WERI-Rb-1 (cell line): ENCODE data around the gene R3HDM2.

Experiments used
- DNase-seq: peaks from one replicate; pipeline ENCODE4 v3.0.0-alpha.2; 2020
- H3K27ac ChIP-seq: fragments of 250-450 bp; sonication (Bioruptor Pico); 2 replicates; pipeline ENCODE4 v1.5.1; 2020; ENCODE audit warnings: mild to moderate bottlenecking, moderate library complexity
- H3K27me3 ChIP-seq: fragments of 250-450 bp; sonication (Bioruptor Pico); 2 replicates; pipeline ENCODE4 v1.5.1; 2021; ENCODE audit warnings: mild to moderate bottlenecking, low read depth, moderate library complexity; ENCODE audit not compliant: insufficient read depth, severe bottlenecking
- H3K36me3 ChIP-seq: fragments of 250-450 bp; sonication (Bioruptor Pico); 2 replicates; pipeline ENCODE4 v1.5.1; 2020; ENCODE audit warnings: mild to moderate bottlenecking, moderate library complexity
- H3K4me3 ChIP-seq: 2 replicates; pipeline ENCODE4 v1.5.1; 2011; ENCODE audit warnings: low read depth, mild to moderate bottlenecking, control low read depth, low read length
- H3K9me3 ChIP-seq: fragments of 250-450 bp; sonication (Bioruptor Pico); 2 replicates; pipeline ENCODE4 v1.5.1; 2021; ENCODE audit warnings: mild to moderate bottlenecking, moderate library complexity; ENCODE audit not compliant: severe bottlenecking
- CTCF ChIP-seq: IDR thresholded peaks from 2 replicates; pipeline ENCODE4 v1.5.1; 2011; ENCODE audit warnings: low read depth, mild to moderate bottlenecking, control low read depth, inconsistent platforms, low read length

R3HDM2 gene

DNA sequence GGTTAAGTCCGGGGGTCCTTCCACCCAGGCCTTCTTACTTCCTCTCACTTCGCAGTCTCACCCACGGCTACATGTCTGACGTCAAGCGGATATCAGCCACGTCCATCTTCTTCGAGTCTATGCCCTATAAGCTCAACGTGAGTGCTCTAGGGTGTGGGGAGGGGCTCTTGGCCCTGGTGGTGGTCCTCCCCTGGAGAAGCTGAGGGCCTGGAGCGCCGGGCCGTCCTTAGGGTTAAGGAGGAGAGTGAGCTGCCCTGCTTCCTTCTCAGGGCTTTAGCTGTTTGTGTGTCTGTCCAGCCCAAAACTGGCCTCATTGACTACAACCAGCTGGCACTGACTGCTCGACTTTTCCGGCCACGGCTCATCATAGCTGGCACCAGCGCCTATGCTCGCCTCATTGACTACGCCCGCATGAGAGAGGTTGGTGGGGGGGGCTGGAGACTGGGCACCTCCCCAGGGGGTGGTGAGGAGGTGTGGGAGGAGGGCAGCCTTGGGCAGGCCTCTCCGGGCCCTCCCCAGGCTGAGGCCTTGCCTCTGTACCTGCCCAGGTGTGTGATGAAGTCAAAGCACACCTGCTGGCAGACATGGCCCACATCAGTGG lies 198.6 kb downstream of the R3HDM2 start:
- TF ChIP-seq CTCF: no peak
- Histone ChIP-seq H3K36me3 (peaks cover 53% of the 10 kb centered on the region), H3K4me3 (no peak overlapping the region), H3K27me3 (no peaks in the 10 kb centered on the region), H3K9me3 (no peaks in the 10 kb centered on the region), H3K27ac (no peak overlapping the region)
- no peak for DNase-seq

DNA sequence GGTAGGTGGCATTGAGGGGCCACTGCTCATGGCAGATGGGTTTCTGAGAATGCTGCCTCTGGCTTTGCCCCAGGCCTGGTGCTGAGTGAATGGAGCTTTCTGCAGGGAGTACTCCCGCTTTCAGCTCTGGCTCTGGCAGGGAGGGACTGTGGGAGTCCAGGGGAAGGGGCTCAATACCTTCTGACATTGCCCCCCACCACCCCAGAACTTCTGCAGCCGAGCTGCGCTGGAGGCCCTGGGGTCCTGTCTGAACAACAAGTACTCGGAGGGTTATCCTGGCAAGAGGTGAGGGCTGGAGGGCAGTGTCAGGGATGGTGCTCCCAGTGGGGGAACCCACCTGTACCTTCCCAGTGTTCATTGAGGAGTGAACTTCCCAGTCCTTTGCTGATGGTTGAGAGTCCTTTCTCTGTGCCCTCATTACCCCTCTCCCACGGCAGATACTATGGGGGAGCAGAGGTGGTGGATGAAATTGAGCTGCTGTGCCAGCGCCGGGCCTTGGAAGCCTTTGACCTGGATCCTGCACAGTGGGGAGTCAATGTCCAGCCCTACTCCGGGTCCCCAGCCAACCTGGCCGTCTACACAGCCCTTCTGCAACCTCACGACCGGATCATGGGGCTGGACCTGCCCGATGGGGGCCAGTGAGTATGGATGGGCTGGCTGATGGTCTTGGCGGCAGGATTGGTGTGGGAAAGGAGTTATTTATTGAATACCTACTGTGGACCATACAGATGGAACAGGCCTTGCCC lies 199.4 kb downstream of the R3HDM2 start:
- no peak for TF ChIP-seq CTCF
- Histone ChIP-seq H3K36me3 (peaks cover 53% of the 10 kb centered on the region), H3K4me3 (no peak overlapping the region), H3K27me3 (no peaks in the 10 kb centered on the region), H3K9me3 (no peaks in the 10 kb centered on the region), H3K27ac (no peak overlapping the region)
- no peak for DNase-seq

DNA sequence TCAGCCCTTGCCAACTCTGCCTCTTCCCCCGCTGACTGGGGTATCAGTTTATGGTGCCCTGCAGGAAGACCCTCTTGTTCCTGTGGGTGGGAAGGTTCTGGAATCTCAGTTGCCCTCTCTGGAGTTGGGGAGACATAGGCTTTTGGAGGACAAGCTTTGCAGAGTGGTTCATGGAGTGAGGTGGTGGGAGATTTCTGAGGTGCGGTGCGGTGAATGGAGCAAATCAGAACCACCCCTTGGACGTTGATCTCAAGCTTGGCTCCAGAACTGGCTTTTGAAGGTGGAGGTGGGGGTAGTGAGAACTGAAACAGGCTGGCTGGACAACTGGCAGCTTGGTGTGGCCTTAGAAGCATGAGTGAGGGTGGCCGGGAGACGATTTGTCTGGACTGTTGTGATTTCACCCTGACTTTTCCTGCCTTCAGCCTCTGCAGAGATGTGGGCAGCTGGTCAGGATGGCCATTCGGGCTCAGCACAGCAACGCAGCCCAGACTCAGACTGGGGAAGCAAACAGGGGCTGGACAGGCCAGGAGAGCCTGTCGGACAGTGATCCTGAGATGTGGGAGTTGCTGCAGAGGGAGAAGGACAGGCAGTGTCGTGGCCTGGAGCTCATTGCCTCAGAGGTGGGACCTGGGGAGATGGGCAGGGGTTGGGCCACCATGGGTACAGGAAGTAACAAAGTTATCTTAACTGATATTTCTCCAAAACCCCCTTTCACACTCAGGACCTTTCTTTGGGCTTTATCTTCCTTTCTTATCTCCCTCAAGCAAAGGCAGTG lies 200.3 kb downstream of the R3HDM2 start:
- peaks cover 50% of the 10 kb centered on the region for H3K36me3 ChIP-seq
- no peak for DNase-seq
- peak overlapping the region; percentile 87 for H3K4me3 ChIP-seq
- H3K27ac ChIP-seq: peak overlapping the region; percentile 85
- H3K9me3 ChIP-seq: no peaks in the 10 kb centered on the region
- TF ChIP-seq CTCF: no peak
- H3K27me3 ChIP-seq: no peaks in the 10 kb centered on the region

DNA sequence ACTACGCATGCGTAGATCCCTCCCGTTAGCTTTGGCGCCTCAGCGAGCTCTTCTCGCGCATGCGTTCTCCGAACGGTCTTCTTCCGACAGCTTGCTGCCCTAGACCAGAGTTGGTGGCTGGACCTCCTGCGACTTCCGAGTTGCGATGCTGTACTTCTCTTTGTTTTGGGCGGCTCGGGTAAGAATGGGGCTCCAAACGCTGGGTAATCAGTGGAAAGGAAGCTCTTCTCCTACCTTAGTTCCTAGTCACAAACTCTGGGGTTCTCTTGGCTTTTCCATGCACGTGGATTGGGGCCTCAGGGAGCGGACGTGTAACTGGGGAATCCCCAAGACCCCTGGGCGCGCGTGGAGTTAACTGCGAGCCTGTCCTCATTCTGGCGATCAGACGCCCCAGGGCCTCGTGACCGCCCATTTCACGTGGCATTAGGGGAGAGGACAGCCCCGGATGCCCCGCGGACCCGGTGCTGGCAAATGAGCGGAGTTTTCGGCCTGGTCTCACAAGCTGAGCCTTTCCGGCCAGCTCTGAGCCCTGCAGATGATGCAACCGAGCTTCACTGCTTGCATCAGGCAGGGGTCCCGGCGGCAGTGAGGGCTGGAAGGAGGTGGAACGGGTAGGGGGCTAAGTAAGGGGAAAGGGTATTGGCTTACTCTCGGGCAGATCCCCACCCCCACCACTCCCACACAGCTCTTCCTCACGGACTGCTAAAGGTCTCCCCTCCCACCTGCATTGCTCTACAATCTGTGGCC lies 201.0 kb downstream of the R3HDM2 start, which contains the start of gene SHMT2:
SHMT2 (plus strand) TSS at position 78 of the 747 bp plus-strand sequence; CDS start at position 146, 68 bp downstream.
- TF ChIP-seq CTCF: no peak
- peaks cover 46% of the 10 kb centered on the region for H3K36me3 ChIP-seq
- DNase-seq: peak; percentile 97
- peak within 1 kb of the TSS; percentile 85 for H3K27ac ChIP-seq
- H3K4me3 ChIP-seq: peak within 1 kb of the TSS; percentile 87
- H3K9me3 ChIP-seq: no peaks in the 10 kb centered on the region
- H3K27me3 ChIP-seq: no peaks in the 10 kb centered on the region

DNA sequence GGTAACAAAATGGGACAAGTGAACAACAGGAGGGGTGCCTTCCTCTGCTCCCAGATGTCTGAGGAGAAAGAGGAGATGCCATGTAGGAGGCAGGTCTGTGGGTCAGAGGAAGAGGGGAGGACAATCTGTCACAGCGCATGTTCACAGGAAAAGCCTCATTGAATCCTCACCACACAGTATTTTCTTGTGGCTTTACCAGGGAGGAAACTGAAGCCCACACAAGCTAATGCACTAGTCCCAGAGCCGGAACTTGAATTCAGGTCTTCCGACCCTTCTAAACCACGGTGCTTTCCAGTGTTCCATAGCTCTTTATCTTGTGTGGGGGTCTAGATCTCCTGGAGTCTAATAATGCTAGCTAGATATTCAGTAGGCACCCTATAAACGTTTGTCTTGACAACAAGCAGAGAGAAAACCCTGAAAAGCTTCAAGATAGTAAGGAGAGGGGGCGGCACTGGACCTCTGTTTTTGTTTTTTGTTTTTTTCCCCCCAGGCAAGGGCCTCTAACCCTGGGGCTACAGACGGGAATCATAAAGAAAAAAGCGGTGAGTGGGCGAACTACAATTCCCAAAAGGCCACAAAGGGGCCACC lies 201.7 kb downstream of the R3HDM2 start:
- Histone ChIP-seq H3K27ac (peak overlapping the region; percentile 85), H3K27me3 (no peaks in the 10 kb centered on the region), H3K36me3 (peaks cover 39% of the 10 kb centered on the region), H3K9me3 (no peaks in the 10 kb centered on the region), H3K4me3 (peak overlapping the region; percentile 87)
- no peak for TF ChIP-seq CTCF
- no peak for DNase-seq
